ENCODE data around the gene TMCO4.

DNA sequence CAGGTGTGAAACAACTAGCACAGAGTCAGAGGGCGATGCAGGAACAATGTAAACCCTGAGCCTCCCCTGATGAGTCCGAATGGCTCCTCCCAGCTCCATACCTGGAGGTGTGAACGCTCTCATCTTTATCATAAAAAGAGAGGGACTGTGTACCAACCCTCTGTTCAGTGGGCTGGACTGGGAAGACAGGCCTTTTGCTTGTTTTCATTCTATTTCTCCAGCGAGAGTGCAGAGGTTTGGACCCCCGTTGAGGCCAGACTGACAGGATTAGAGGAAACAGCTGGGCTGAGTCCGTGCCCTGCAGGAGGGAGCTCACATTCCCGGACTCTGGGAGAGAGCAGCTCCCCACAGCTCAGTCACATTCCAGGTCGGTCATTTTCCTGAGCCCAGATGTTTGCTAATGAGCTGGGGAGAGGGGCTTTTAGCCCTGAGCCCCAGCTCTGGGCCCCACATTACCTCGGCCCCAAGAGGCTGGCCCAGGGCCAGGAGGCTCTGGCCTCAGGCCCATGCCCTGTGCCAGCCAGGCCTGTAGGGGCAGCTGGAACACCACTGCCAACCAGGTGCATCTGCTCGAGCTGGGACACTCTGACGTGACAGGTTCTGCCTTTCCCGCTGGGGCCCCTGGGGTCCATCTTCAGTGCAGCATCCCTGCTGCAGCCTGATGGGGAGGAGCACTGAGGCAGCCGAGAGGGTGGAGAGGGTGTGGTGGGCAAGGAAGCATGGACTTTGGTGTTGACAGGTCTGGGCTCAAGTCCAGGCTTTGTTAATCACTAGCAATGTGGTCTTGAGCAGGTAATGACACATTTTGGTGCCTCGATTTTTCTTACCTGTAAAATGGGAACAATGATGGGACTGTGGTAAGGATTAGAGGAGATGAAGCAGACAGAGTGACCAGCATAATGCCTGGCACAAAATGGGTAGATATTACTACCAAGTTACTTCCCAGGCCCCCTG is 159.1 kb downstream of the TMCO4 start:
- TF ChIP-seq, protein P1, sequence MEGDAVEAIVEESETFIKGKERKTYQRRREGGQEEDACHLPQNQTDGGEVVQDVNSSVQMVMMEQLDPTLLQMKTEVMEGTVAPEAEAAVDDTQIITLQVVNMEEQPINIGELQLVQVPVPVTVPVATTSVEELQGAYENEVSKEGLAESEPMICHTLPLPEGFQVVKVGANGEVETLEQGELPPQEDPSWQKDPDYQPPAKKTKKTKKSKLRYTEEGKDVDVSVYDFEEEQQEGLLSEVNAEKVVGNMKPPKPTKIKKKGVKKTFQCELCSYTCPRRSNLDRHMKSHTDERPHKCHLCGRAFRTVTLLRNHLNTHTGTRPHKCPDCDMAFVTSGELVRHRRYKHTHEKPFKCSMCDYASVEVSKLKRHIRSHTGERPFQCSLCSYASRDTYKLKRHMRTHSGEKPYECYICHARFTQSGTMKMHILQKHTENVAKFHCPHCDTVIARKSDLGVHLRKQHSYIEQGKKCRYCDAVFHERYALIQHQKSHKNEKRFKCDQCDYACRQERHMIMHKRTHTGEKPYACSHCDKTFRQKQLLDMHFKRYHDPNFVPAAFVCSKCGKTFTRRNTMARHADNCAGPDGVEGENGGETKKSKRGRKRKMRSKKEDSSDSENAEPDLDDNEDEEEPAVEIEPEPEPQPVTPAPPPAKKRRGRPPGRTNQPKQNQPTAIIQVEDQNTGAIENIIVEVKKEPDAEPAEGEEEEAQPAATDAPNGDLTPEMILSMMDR (IDR thresholded peaks at IDR 0.05) = no peak
- no peak for TF ChIP-seq POLR2A (IDR thresholded peaks at IDR 0.05)
